GM19023 (cell line): ENCODE results near the gene COA5.

ENCODE experiments used
- ATAC-seq: cut with Tn5 transposase; IDR thresholded peaks from one replicate; pipeline ENCODE4 v1.9.1; 2021; ENCODE audit warnings: mild to moderate bottlenecking, moderate library complexity; ENCODE audit not compliant: unreplicated experiment

Gene COA5

DNA sequence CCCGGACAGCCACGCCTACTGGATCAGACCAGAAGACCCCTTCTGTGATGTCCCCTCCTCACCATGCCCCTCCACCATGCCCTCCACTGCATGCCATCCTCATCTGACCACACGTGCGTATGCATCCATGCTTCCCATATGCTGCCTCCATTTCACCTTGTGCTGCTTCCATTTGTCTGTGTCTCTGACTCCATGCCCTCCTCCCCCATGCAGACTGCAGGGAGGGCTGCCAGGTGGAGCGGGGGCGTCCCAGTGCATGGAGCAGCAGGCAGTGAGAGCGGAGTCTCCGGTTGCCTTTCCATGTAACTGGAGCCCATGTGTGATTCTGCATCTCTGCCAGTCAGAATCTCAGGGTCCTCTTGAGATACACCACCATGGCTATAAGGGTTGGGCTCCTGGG, 52.6 kb downstream of the COA5 start:
- ATAC-seq = no peak

DNA sequence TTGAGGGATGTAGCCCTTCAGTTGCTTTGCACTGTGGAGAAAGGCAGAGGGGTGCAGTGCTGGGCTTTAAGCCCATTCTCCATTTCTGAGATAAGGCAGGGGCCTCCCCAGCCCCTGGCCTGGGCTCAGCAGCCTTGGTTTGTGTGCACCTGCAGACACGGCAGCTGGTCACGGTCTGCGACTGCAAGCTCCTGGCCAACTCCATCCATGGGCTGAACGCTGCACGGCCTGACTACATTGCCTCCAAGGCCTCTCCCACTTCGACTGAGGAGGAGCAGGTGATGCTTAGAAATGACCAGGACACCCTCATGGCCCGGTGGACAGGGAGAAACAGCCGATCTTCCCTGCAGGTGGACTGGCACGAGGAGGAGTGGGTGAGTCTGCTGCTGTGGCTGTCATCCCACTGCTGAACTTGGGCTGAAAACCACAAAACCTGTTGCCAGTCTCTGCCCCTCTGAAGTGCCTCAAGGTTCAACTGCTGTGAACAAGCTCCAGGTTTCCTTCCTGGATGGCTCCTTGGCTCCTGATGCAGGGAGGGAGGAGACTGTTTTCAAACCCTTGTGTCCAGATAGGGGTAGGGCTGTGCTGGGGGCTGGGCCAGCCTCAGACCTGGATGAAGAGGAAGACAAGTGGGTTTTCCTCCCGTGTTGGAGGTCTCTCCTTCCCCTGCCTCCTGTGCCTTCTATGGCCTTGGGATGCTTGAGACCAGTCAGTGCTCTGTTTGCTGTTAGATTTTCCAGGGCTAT, 54.0 kb downstream of the COA5 start:
- no peak for ATAC-seq

DNA sequence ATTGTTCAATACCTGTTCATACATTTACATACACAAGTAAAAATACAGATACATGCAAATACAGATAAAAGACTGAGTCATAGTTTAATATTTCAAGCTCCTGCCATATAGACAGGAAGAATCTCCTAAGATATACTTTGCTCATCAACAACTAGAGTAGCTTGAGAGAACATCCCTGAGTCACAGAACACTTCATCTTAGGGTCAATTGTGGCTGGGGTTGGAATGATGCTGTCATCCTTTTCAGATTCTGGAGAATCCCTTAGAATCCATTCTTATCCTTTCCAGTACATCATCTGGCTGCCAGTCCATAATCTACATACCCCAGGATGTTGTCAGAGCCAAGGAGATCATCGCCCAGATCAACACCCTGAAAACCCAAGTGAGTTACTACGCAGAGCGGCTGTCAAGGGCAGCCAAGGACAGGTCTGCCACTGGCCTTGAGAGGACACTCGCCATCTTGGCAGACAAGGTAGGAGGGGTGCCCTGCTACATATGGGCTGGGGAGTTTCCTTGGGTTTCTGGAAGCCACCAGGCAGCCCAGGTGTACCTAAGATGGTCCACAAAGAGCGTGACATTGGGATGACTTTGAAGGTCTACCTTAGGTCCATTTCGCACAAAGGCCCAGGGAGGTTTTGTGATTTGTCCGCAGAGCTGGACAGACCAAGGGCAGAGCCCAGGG, 55.7 kb downstream of the COA5 start:
- no peak for ATAC-seq

DNA sequence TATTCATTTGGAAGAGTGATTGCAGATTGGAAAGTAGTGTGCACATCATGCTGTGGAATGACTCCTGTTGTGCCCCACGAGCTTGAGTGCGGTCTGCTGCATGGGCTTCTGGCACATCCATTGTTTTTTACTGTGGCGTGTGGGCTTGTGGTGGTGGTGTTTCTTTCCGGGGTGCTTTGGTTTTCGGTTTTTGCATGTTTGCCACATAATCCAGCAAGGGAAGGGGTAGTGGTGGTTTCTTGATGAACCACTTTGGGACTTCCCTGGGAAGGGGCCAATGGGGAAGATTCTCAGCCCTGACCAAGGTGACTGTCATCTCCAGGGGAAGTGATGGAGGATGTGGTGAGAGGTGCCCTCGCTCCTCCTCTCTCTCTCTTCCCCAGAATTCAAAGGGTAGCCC, 57.0 kb downstream of the COA5 start:
- no peak for ATAC-seq

DNA sequence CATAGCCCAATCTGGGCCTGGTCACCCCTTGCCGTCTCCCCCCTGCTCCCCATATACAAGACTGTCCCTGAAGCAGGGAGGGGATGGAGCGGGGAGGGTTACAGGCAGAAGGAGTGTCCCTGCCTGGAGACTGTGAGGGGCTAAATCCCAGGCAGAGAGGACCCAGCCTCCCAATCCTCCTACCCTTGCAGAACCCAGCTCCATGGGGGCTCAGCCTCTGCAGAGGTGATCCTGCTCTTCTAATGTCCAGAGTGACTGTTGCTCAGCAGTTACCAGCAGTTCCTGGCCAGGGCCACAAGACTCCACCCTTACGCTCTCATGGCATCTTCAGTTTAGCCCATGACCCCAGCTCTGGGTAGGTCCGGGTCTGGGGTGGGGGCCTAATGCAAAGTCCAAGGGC, 58.1 kb downstream of the COA5 start:
- ATAC-seq = no peak
